HG02763 (cell line): Measurements from ENCODE around the gene FAM162A.
"Not testable (repeated sequence)": the region's sequence is repeated elsewhere in the genome, so short reads cannot be mapped to it uniquely, and the experiment has no call there.

Experiments used
- ATAC-seq: cut with Tn5 transposase; IDR thresholded peaks from one replicate; pipeline ENCODE4 v1.9.1; 2021; ENCODE audit warnings: mild to moderate bottlenecking, moderate library complexity; ENCODE audit not compliant: unreplicated experiment

FAM162A gene

DNA sequence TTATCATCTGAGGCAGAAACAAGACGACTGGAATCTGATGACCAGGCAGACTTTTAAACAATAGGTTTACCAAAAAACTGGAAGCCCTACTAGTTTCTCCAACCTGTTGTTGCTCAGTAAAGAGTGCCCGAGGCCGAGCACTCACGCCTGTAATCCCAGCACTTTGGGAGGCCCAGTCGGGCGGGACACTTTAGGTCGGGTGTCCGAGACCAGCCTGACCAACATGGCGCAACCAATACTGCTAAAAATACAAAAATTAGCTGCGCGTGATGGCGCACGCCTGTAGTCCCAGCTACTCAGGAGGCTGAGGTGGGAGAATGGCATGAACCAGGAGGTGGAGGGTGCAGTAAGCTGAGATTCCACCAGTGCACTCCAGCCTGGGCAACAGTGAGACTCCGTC lies 33.0 kb downstream of the FAM162A start:
- no peak for ATAC-seq

DNA sequence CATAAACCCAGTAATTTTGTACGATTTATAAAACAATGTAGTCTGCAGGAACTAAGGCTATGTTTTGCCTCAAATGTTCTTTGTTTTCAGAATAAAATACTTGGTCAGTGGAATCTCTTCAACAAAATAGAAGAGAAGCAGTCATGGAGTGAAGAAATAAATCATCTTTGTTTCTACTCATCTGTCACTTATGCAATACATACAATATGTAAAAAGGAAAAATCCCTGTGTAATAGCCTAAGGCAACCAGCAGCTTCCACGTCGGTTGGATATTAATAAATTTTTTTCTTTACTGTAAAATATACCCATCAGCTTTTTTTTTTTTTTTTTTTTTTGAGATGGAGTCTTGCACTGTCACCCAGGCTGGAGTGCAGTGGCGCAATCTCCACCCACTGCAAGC lies 37.1 kb downstream of the FAM162A start:
- no peak for ATAC-seq

DNA sequence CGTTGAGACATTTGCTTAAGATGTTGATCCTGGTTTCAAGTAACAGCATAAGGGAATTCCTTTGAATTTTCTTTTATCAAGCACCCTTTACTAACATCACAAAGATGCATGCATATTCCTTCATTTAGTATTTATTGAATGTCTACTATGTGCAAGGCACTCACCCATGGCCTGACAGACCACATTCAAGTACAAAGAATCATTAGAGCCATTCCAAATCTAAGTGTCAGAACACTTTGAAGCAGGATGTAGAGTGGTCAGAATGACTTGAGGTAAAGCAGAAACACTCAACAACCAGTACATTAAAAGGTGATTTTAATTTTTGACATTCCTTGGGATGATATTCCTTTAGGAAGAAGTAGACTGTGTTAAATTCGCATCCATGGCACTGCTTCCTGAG lies 37.9 kb downstream of the FAM162A start:
- ATAC-seq: no peak

DNA sequence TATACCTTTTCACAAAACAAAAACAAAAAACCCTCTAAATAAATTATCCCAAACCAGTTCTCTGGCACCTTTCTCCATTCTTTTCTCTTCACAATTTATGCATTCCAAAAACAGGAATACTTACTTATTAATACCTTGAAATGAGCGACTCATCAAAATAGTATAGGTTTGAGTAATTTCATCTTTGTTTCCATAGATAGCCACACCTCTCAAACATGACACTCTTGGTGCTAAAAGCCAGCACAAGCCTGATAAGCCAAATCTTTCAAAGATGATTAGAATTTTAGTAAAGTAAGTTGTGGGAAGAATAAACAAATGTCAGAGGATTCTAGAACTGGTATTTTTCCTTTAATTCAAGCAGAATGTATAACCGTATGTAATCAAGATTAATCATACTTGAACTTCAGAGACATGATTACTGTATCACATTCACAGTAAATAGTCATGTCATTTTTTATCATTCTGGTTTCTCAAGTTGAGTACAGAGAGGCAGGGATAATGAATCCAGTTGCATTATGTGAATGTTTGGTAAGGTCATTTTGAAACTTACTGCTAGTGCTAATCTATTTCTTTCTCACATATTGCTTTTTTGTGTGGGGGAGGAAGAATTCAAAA lies 44.0 kb downstream of the FAM162A start:
- ATAC-seq: no peak

DNA sequence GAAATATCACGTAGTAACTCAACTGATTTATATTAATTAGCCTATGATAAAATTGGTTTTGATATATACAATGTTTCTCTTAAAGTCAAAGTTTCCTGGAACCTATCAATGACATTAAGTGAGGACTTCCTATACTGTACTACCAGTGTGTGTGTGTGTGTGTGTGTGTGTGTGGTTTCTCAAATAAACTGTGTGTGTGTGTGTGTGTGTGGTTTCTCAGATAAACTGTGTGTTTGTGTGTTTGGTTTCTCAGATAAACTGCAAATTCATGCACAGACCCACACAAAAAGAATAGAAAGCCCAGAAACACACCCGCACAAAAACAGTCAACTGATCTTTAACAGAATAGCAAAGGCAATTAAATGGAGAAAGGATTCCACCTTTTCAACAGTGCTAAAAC lies 46.4 kb downstream of the FAM162A start:
- no peak for ATAC-seq

DNA sequence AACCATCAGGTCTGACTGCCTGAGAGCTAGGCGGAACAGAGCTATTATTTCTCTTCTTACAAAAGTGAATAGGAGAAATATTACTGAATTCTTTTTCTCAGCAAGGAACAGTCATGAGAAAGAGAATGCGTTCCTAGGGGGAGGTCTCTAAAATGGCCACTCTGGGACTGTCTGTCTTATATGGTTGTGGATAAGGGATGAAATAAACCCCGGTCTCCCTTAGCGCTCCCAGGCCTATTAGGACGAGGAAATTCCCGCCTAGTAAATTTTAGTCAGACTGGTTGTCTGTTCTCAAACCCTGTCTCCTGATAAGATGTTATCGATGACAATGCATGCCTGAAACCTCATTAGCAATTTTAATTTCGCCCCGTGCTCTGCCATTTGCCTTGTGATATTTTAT lies 52.0 kb downstream of the FAM162A start:
- no peak for ATAC-seq

DNA sequence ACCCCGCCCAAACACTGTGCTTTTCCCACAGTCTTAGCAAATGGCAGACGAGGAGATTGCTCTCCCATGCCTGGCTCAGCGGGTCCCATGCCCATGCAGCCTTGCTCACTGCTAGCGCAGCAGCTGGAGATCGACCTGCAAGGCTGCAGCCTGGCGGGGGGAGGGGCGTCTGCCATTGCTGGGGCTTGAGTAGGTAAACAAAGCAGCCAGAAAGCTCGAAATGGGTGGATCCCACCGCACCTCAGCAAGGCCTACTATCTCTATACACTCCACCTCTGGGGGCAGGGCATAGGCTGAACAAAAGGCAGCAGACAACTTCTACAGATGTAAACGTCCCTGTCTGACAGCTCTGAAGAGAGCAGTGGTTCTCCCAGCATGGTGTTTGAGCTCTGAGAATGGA lies 59.1 kb downstream of the FAM162A start:
- no peak for ATAC-seq

DNA sequence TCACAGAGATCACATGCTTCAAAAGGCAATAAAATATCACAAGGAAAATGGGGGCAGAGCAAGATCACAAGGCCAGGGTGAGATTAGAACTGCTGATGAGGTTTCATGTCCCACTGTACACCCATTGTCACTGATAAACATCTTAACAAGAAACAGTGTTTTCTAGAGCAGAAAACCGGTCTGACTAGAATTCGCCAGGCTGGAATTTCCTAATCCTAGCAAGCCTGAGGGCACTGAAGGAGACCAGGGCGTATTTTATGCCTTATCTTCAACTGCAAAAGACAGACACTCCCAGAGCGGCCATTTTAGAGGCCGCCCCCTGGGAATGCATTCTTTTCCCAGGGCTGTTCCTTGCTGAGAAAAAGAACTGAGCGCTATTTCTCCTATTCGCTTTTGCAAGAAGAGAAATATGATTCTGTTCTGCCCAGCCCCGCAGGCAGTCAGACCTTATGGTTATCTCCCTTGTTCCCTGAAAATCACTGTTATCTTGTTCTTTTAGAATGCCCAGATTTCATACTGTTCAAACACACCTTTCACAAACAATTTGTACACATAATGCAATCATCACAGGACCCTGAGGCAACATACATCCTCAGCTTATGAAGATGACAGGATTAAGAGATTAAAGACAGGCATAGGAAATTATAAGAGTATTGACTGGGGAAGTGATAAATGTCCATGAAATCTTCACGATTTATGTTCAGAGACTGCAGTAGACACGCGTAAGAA lies 59.9 kb downstream of the FAM162A start:
- ATAC-seq: not testable (repeated sequence)

DNA sequence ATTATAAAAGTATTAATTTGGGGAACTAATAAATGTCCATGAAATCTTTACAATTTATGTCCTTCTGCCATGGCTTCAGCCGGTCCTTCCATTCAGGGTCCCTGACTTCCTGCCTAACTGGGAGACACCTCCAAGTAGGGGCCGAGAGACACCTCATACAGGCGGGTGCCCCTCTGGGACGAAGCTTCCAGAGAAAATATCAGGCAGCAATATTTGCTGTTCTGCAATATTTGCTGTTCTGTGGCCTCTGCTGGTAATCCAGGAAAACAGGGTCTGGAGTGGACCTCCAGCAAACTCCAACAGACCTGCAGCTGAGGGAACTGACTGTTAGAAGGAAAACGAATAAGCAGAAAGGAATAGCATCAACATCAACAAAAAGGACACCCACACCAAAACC lies 60.5 kb downstream of the FAM162A start:
- ATAC-seq: not testable (repeated sequence)

DNA sequence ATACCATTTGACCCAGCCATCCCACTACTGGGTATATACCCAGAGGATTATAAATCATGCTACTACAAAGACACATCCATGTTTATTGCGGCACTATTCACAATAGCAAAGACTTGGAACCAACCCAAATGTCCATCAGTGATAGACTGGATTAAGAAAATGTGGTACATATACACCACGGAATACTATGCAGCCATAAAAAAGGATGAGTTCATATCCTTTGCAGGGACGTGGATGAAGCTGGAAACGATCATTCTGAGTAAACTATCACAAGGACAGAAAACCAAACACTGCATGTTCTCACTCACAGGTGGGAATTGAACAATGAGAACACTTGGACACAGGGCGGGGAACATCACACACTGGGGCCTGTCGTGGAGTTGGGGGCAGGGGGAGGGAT lies 64.2 kb downstream of the FAM162A start:
- ATAC-seq: not testable (repeated sequence)

DNA sequence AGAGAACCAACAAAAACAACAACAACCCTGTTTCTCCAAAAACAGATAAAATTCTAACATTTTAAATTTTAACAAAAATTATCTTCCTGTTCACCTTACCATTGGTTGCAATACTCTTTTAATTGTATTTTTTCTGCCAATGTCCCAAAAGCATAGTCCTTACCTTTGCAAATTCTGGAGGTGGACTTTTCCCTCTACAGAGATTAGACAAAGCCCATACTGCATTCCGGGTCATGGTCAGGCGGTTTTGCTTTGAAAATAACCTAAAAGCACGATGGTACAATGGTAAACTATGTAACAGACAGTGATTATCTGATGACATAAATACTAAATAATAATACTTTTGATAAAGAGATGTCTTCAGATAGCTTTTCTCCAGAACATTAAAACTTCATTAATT lies 67.4 kb downstream of the FAM162A start:
- no peak for ATAC-seq

DNA sequence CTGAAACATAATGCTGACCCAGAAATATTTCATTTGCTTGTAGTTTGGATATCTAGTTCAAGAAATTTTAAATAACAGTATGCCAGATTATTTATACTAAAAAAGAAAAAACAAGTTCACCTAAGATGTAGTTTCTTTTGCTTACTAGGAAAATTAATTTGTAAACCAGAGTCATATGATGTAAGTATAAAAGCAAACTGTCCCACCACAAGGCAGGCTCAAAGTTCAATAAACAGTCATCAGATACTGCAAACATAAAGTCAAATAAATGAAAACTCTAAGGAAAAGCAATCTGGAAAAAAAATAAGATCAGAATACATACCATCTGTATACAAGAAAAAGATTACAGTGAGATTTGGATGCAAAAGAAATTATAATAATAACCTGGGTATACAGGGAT lies 72.1 kb downstream of the FAM162A start:
- ATAC-seq: no peak

DNA sequence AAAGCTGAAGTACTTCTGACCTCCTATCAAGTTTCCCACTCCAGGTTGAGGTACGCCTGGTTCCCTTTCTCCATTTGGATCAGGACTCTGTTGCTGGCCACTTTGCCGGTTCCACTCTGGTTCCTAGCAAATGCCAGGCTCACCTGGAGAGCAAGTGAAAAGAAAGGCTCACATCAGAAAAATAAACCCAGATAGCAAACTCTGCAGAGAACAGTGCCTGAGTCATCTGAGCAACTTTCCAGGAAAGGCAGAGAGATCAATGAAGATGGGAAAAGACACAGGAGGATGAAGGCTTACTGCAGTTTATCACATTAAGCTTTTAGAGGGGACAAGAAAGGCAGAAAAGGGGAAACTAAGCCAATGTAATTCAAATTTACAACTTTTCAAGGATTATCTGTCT lies 73.7 kb downstream of the FAM162A start:
- no peak for ATAC-seq

DNA sequence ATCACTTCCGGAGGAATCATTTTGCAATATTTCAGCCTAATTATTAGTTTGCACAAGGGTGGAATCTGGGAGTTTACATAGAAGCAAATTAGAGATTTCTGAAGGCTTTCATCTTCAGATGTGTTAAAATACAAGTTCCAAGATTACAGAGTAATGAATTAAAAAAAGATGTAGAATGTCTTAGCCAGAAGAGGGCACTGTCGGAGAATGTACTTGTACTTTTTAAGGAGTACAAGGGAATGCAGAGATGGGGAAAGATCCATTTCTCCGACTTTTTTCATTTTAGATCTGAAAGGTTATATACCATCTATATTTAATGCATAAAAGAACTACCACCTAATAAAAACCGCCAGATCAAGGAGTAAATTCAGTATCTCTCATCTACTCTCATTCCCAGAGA lies 75.0 kb downstream of the FAM162A start:
- no peak for ATAC-seq

DNA sequence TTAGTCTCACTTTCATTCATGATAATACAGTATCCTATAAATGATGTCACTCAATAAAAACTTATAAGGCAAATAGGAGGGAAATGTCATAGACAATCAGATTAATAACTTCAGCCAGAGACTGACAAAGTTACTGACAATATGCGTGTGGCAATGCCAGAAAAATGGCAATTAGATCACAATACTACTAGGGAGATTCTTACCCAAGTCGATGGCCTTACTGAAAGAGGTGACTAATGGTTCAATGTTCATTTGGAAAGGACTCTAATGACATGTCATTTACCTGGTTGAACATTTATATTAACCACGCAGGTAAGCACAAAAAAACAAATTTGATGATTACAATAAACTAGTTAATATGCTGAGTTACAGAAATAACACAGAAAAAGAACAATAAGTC lies 77.8 kb downstream of the FAM162A start:
- no peak for ATAC-seq
